NK-92 (cell line): Measurements from ENCODE around the gene GMIP.

Experiments used
- DNase-seq: peaks from one replicate; lab custom pipeline; 2025; ENCODE audit not compliant: unreplicated experiment; lab: John Stamatoyannopoulos, UW

The GMIP gene

GRCh38 chr19:19637186-19637522 lies 6.3 kb downstream of the GMIP start:
- no peak for DNase-seq

DNA sequence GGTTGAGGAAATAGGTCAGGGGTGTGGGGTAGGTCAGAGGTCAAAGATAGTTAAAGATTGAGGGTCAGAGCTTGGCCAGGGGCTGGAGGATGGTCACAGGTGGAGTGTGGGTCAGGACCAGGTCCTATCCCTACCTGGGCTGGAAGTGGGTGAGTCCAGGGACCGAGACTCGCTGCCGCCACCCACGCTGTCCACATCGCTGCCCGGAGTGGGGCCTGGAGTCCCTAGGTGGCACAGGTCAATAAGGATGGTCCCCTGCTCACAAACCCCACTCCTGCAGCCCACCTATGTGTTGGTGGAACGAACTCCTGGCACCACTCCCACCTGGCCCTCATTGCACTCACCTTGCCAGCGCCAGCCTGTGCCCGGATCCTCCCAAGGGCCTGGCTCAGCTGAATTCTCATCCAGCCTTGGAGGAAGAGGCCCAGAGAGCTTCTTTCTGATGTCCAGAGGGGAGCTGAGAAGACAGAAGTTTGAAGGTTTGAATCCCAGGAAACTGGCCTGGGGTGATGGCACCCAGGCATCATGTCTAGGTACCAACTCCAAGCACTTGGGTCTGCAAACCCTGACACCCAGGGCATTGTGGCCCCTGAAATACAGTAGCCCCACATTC lies 6.8 kb downstream of the GMIP start:
- DNase-seq: no peak

DNA sequence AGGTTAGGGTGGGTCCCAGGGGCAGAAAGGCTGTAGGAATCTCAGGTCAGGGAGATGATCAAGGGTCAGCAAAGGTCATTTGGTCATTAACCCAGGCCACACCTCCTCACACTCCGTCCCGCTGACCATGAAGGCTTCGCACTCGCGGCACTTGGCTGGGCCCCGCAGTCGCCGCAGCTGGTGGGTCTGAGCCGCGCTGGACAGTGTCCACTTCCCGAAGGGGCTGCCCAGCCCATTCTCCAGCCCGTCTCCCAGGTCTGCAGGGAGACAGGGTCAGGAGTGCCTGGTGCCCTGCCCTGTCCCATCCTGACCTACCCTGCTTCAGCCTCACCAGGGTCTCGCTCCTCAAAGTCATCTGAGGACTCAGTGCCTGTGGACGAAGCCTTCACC lies 8.1 kb downstream of the GMIP start:
- DNase-seq: no peak

DNA sequence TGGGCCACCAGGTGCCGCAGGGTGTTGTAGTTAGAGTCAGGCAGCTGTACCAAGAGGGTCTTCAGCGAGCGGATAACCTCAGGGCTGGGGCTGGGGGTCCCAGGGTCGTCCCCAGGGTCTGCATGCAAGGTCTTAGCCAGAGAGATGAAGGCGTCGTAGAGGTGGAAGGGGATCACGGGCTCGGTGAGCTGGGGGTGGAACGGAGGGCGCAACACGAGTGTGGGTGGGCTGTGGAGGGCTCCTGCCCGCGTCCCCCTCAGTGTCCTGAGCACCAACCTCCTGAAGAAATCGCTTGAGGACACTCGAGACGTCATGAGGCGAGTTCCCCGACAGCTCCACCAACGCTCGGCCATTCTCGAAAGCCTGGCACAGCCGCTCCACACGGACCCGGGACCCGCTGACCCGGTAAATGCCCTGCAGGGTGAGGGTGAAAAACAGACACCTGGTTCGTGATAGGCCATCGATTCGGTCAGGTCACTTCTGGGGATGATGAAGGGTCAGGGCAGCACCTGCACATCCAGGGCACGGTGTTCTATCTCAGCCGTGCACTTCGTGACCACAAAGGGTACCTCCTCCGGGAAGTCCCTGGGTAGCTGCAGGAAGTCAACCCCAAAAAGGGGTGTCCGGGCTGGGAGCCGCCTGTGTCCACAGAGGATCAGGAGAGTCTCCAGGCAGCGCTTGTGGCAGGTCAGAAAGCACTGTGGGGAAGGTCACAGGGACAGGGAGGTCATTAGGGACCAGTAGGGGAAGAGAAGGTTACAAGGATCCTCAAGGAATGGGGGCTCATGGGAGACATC lies 8.7 kb downstream of the GMIP start:
- no peak for DNase-seq

DNA sequence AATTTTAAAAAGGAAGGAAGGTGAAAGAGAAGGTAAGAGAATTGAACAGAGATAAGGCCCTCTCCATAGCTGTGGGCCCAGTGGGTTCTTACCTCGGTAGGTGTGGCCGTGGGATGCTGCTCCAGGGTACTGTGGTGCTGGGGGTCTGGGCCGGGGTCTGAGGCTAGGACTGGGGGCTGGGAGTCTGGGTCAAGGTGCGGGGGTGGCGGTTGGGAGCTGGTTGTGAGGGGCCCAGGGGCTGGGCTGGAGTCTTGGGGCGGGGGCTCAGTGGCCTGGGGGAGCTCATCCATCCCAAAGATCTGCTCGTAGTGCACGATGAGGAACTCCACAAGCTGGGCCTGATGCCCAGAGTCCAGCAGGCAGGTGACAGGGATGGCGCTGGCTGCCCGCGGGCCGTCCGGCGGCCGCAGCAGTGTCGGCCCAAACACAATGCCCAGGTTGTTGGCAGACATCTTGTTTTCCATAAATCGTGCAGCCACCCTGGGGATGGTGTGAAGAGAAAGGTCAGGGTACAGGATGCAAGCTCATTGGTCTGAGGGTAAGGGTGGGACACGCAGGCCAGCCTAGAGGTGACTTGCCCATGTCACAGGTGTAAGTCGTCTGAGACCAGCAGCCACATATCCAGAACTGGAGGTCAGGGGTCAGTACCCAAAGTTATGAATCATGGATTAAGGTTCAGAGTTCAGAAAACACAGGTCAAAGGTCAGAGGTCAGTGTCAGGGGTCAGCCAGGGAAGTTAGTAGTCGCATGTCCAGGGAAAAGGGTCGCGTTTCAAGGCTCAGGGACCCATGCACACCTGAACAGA lies 9.5 kb downstream of the GMIP start:
- DNase-seq: no peak

- DNase-seq: no peak
These were observed 10.8 kb downstream of the GMIP start for GRCh38 chr19:19632661-19633060.

DNA sequence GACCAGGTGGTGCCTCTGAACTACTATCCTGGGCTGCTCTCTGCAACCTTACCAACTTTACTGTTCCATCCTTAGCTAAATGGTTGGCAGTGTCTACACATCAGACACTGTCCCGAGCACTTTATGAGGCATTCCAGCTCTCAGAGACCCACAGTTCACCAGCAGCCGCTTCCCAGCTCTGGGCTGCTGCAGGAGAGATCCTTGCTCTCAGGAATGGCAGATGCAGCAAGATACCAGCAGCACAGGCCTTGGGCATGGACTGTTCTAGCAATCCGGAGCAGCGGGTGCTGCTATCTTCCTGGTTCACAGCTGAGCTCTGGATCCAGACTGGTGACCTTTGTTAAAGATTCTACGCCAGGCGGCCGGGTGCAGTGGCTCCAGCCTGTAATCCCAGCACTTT lies 12.1 kb downstream of the GMIP start:
- no peak for DNase-seq

GRCh38 chr19:19630426-19630825 lies 13.0 kb downstream of the GMIP start:
- no peak for DNase-seq

DNA sequence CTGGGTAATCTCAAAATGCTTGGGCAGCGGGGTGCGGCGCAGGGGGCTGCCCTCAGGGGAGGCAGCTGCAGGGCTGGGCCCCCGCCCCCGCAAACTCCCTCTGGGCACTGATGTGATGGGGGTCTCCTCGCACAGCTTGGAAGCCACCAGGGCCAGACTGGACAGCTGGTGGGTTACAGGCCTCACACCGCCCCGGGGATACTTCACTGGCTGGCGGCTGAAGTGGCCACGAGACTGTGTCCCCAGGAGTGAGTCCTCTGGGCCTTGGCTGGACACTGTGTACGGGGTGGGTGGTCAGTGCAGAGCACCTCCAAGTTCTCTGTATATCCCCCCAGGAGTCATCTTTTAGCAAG lies 13.4 kb downstream of the GMIP start:
- no peak for DNase-seq

DNA sequence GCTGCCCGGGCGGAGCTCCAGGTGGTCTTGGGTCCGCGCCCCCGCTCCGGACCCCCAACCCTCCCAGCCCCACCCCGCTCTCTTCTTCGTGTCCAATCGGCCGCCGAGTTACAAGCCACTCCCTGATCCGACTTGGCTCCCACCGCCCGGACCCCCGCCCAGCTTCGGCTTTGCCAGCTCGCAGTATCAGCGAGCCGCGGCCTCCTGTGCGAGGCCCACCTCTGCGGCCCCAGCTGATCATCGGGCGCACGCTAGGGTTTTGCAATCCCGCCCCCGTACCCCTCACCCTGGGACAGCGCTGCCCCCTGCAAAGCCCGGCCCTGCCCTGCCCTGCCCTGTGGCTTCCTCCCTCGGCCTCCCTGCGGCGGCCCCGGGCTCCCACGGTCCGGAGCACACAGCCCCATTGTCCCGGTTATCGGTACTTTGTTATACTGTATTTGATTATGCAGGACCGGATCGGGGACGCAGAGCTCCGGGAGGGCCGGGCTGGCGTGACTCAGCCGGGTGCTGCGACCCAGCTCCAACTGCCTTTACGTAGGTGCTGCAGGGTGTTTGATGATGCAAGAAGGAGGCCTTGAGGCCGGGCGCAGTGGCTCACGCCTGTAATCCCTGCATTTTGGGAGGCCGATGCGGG lies 14.8 kb downstream of the GMIP start:
- no peak for DNase-seq

DNA sequence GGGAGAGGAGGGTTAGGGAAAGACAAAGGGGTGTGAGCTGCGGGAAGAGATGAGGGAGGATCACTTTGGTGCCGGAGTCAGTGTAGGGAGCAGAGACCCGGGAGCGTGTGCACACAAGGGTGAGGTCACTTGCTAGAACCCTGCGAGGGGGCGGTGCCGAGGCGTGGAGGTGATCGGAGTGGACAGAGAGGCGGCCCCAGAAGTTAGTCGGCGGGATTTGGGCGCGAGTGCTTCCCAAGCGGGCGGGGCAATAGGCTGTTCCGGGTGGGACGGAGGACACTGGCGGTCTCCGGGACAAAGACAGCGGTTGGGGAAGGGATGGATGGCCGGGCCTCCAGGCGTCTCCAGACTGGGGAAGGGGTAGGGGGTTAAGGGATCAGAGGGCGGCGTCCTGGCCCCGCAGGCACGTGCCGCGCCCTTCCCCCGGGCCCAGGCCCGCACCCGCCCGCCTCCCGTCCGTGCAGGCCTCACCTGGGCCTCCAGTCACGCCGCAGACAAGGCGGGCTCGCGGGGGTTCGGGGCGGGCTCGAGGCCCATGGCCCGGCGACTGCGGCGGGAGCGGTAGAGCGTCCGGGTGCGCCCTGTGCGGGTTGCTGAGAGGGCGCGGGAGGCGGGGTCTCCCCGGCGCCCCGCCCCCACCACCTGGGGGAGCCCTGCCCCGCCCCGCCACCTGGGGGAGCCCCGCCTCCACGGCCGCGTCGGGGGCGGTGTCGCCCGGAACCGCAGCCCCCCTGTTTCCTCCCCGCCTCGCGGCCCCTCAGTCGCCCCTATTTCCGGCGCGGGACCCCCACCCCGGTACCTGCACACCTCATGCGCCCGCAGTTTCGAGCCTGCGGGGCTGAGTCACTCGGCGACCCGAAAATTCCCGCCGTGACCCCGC lies 15.6 kb downstream of the GMIP start, which contains the start of gene LPAR2:
Gene LPAR2 (minus strand): TSS at position 600 of the 880 bp plus-strand sequence. CDS start 945 bp downstream, outside the sequence.
- no peak for DNase-seq

DNA sequence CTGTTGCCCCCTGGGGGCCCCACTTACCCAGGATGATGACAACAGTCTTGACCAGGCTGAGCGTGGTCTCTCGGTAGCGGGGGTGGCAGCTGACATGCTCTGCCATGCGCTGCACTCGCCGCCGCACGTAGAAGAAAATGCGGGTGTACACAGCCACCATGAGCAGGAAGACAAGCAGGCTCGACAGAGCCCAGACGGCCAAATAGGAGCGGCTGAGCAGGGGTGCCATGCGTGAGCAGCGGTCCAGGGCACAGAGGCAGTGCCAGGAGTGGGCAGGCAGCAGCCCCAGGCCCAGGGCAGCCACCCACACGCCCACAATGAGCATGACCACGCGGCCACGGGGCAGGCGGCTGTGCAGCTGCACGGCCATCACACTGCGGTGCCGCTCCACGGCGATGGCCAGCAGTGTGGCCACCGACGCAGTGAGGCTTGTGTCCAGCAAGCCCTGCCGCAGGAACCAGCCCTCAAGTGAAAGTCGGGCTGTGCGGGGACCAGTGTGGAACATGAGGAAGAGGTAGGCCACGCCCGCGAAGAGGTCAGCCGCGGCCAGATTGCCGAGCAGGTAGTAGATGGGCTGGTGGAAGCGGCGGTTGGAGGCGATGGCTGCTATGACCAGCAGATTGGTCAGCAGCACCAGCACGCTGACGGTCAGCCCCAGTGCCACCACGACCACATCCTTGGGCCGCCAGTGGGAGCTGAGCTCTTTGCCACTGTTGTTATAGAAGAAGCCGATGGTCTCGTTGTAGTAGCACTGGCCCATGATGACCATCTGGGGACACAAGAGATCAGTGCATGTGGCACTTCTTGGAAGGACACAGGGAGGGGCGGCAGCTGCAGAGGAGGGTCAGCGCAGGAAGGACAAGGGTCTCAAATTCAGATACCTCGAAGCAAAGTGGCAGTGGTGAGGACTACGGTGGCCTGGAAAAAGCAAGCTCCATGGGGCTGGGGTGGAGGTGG lies 16.7 kb downstream of the GMIP start:
- DNase-seq: no peak

- DNase-seq: no peak
These were observed 19.4 kb downstream of the GMIP start for GRCh38 chr19:19624032-19624570.

DNA sequence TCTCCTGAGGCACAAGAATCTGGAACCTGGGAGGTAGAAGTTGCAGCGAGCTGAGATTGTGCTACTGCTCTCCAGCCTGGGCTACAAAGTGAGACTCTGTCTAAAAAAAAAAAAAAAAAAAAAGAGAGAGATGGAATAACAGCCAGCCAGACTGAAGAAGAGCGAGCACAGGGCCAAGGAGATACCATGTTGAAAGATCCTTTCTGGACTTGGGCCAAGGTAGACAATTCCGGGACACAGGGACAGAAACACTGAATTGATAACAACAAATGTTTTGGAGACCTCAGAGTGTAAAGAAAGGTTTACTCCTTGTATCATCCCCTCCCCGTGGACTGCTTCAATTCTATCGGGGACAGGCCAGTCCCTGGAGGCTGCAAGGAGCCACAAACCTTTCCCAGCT lies 20.1 kb downstream of the GMIP start:
- no peak for DNase-seq

DNA sequence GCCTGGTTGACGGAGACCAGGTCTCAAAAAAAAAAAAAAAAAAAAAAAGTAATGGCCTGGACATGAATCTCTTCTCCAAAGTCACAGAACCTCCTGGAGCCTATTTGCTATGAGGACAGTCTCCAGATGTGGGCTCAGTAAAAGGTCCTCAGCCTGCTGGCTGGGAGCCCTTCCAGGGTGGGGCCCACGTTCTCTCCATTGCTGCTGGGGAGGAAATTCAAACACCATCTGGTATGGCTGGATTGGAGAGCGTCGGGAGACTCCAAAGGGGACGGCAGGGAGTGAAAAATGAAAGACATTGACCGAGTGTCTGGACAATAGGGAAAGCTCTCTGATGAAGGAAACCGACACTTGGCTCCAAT lies 23.6 kb downstream of the GMIP start:
- DNase-seq: no peak

- no peak for DNase-seq
These were observed 24.1 kb downstream of the GMIP start for GRCh38 chr19:19619181-19619848.

DNA sequence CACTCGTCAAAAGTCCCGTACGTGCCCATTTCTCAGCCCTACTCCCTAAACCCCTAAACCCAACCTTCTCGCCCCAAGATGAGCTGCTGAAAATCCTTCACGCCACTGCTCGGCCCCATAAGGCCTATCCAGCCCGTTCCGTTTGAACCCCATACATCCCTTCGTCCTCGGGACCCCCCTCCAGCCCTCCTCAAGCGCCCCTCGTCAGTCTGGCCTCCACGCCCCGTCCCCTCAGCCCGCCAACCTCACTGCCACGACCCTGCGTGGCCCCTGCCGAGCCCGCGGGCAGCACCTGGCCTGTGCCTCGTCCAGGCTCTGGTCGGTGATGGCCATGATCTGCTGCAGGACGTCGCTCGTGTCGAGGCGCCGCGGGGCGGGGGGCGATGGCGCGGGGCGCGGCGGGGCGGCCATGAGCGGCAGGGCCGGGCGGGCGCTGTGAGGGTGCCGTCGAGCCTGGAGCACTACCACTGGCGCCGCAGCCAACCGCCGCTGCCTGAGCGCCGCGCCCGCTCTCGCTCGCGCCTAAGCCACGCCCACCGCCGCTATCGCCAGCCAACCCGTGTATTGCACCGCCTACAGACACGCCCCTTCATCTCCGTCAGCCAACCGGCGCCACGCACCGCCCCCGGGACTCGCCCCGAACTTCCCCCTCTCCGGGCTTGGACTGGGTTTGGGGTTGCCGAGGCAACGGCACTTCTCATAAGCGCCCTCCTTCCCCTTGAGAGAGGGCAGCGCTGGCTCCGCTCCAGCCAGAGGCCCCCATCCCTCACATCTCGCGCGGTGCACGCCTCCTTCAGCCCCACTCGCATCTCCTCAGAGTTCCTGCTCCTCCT lies 25.0 kb downstream of the GMIP start, which contains the start of gene PBX4:
Gene PBX4 (minus strand): TSS at position 469 of the 833 bp plus-strand sequence. CDS start 58 bp downstream, at position 411.
- DNase-seq: peak; percentile 94

GRCh38 chr19:19615086-19615485 lies 28.4 kb downstream of the GMIP start:
- DNase-seq: no peak
